ENCODE data around the gene E2F4. TPM values are rescaled to one million over a fixed set of nuclear protein-coding genes. Genes with fewer than 3 reads are reported as not detected.

E2F4 gene
- total RNA-seq, 1 experiment from 2014 or later, result 86.2 TPM

DNA sequence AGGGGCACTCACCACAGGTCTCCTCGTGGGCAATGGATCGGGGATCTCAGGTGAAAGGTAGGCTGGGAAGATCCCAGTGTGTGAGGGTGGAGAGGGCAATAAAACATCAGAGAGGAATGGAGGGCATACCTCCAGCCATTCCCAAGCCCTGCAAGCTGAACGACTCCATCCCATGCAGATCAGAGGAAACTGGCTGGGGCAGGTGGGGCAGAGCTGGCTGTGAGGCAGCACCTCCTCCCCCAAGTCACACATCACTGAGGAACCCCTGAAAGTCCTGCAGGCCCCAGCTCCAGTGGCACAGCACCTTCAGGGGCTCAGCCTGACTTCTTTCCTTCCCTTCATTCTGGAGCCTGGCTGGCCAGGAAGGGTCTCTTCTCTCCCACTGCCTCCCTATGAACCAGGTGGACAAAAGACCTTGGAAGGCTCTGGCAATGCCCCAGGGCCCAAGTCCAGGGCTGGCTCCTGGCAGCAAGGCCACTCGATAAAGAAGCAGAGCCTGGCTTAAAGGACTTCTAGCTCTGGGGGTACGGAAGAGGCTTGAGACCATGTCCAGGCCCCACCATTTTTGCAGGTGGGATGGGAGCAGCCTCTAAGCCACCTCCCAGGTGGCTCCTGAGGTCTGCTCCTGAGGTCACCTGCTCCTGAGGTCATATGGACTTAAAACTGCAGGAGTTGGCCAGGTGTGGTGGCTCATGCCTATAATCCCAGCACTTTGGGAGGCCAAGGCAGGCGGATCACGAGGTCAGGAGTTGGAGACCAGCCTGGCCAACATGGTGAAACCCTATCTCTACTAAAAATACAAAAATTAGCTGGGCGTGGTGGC lies 21.5 kb downstream of the E2F4 start:
- peak; percentile 18 for ATAC-seq
- Histone ChIP-seq H3K9me2 (replicated peaks; ENCODE audit: low read length) (no peaks in the 10 kb centered on the region), H3K4me3 (ENCODE audit: low read length) (no peak overlapping the region), H3K4me2 (ENCODE audit: low read length) (peak overlapping the region; percentile 56), H4K20me1 (ENCODE audit: low read length) (no peaks in the 10 kb centered on the region), H3F3A (ENCODE audit: low read length, unreplicated experiment) (peaks cover 3% of the 10 kb centered on the region), H3K9ac (ENCODE audit: low read length) (no peak overlapping the region), H3K4me1 (ENCODE audit: insufficient read depth, low read length) (peaks cover 13% of the 10 kb centered on the region), H3K9me3 (ENCODE audit: low read length) (no peaks in the 10 kb centered on the region), H3K27ac (ENCODE audit: low read length) (peak overlapping the region; percentile 81), H2AFZ (ENCODE audit: low read length) (no peak overlapping the region), H3K27me3 (ENCODE audit: low read length) (no peaks in the 10 kb centered on the region), H3K79me2 (ENCODE audit: low read length) (no peaks in the 10 kb centered on the region), H3K36me3 (ENCODE audit: low read depth, low read length) (no peaks in the 10 kb centered on the region)
- ChIA-PET CTCF (no interaction called here), POLR2A (ENCODE audit: unreplicated experiment) (interaction anchor here (0.6 kb wide), 1 partner anchor 17 kb away, joined by 5 read pairs; no protein-coding TSS in a partner anchor)
- DNase-seq, result no peak
- BruUV-seq (replicated peaks), result no TSS peak
- intact Hi-C loops (cut with micrococcal nuclease), result no loop called here
- TF ChIP-seq EZH2 (IDR thresholded peaks at IDR 0.05; ENCODE audit: low read length, unreplicated experiment) (no peak), EZH2phosphoT487 (IDR thresholded peaks at IDR 0.05; ENCODE audit: borderline replicate concordance, low read length) (no peak)
- TF ChIP-seq, protein P1, sequence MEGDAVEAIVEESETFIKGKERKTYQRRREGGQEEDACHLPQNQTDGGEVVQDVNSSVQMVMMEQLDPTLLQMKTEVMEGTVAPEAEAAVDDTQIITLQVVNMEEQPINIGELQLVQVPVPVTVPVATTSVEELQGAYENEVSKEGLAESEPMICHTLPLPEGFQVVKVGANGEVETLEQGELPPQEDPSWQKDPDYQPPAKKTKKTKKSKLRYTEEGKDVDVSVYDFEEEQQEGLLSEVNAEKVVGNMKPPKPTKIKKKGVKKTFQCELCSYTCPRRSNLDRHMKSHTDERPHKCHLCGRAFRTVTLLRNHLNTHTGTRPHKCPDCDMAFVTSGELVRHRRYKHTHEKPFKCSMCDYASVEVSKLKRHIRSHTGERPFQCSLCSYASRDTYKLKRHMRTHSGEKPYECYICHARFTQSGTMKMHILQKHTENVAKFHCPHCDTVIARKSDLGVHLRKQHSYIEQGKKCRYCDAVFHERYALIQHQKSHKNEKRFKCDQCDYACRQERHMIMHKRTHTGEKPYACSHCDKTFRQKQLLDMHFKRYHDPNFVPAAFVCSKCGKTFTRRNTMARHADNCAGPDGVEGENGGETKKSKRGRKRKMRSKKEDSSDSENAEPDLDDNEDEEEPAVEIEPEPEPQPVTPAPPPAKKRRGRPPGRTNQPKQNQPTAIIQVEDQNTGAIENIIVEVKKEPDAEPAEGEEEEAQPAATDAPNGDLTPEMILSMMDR (conservative IDR thresholded peaks at IDR 0.05; ENCODE audit: low read depth, low read length), result no peak

DNA sequence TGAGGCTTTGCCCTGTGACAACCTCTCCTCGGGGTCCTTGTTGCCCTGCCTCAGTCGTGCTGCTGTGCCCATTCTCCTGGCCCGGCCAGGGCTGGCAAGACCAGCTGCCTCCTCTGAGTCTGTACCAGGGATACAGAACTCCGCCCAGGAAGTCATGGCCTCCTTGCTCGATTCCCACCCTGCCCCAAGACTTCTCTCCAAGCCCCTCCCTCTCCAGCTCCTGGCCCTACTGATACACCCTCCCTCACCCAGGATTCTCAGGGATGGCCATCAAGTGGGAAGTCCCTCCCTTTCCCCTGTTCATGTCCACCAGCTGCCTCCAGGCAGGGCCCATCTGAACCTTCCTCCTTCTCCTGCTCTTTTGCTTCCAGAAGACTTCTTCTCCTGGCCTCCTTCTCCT lies 23.8 kb downstream of the E2F4 start:
- Histone ChIP-seq H3K36me3 (ENCODE audit: low read depth, low read length) (no peaks in the 10 kb centered on the region), H3K27ac (ENCODE audit: low read length) (no peak overlapping the region), H3K79me2 (ENCODE audit: low read length) (no peaks in the 10 kb centered on the region), H2AFZ (ENCODE audit: low read length) (no peak overlapping the region), H4K20me1 (ENCODE audit: low read length) (no peaks in the 10 kb centered on the region), H3K4me2 (ENCODE audit: low read length) (no peak overlapping the region), H3K4me1 (ENCODE audit: insufficient read depth, low read length) (peaks cover 10% of the 10 kb centered on the region), H3K9ac (ENCODE audit: low read length) (no peak overlapping the region), H3K9me3 (ENCODE audit: low read length) (no peaks in the 10 kb centered on the region), H3F3A (ENCODE audit: low read length, unreplicated experiment) (peaks cover 3% of the 10 kb centered on the region), H3K4me3 (ENCODE audit: low read length) (no peak overlapping the region), H3K27me3 (ENCODE audit: low read length) (no peaks in the 10 kb centered on the region), H3K9me2 (replicated peaks; ENCODE audit: low read length) (no peaks in the 10 kb centered on the region)
- no peak for ATAC-seq
- BruUV-seq (replicated peaks), result no TSS peak
- TF ChIP-seq, protein P1 (conservative IDR thresholded peaks at IDR 0.05; ENCODE audit: low read depth, low read length), result no peak
- TF ChIP-seq EZH2phosphoT487 (IDR thresholded peaks at IDR 0.05; ENCODE audit: borderline replicate concordance, low read length) (no peak), EZH2 (IDR thresholded peaks at IDR 0.05; ENCODE audit: low read length, unreplicated experiment) (no peak)
- ChIA-PET POLR2A (ENCODE audit: unreplicated experiment) (no interaction called here), CTCF (no interaction called here)
- intact Hi-C loops (cut with micrococcal nuclease), result no loop called here
- DNase-seq, result no peak
